Activated naive CD4-positive, alpha-beta T cell treated with anti-CD3 and anti-CD28 coated beads, Interleukin-2, amount 50 U/mL, for 24 hours (primary cell): ENCODE measurements around the gene MAPK8IP1.
A peak's percentile ranks its signal among the peaks of the same experiment; 100 is the strongest.
"Not testable (repeated sequence)": the region's sequence is repeated elsewhere in the genome, so short reads cannot be mapped to it uniquely, and the experiment has no call there.

Experiments
- H3K27ac Mint-ChIP-seq: one replicate; pipeline ENCODE4 v1.8.0; 2021; ENCODE audit warnings: mild to moderate bottlenecking, mixed read lengths
- H3K27me3 Mint-ChIP-seq: one replicate; pipeline ENCODE4 v1.8.0; 2021; ENCODE audit warnings: mixed read lengths
- H3K36me3 Mint-ChIP-seq: one replicate; pipeline ENCODE4 v1.8.0; 2021; ENCODE audit warnings: mixed read lengths
- H3K4me1 Mint-ChIP-seq: one replicate; pipeline ENCODE4 v1.8.0; 2021; ENCODE audit warnings: mixed read lengths
- H3K4me3 Mint-ChIP-seq: one replicate; pipeline ENCODE4 v1.8.0; 2021; ENCODE audit warnings: mild to moderate bottlenecking, mixed read lengths
- H3K9me3 Mint-ChIP-seq: one replicate; pipeline ENCODE4 v1.8.0; 2021; ENCODE audit warnings: mixed read lengths

The MAPK8IP1 gene

GRCh38 chr11:45895553-45896259 lies 10.3 kb downstream of the MAPK8IP1 start:
- Mint-ChIP-seq H3K27me3 (peaks cover 18% of the 10 kb centered on the region), H3K4me3 (no peak overlapping the region), H3K27ac (no peak overlapping the region), H3K4me1 (no peaks in the 10 kb centered on the region), H3K36me3 (peaks cover 2% of the 10 kb centered on the region), H3K9me3 (no peaks in the 10 kb centered on the region)

DNA sequence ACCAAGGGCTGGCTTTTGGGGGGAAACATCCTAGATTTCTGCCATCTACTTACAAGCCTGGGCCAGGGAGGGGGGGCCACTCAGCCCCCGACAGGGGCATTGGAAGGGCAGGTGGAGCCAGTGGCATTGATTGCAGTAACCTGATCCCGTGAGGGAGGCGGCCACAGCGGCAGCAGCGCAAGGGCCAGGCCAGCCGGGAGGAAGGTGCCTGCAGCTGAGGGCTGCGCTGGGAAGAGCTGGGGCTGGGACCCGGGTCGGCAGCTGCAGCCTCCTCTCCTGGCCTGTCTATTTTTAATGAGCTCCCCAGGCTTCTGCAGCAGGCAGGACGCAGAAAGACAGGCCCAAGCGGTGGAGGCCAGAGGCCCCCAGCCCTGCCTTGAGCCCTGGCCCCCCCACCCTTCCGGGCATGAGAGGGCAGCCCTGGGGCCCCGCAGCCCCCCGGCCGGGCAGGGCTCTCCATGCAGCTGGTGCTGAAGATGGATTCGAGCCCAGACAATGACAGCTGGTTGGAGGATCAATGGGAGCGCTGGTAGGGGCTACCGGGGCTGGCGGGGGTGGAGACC lies 11.1 kb downstream of the MAPK8IP1 start:
- Mint-ChIP-seq H3K4me3 (no peak overlapping the region), H3K9me3 (no peaks in the 10 kb centered on the region), H3K4me1 (no peaks in the 10 kb centered on the region), H3K27ac (no peak overlapping the region), H3K27me3 (peaks cover 19% of the 10 kb centered on the region), H3K36me3 (peaks cover 2% of the 10 kb centered on the region)

GRCh38 chr11:45897556-45897955 lies 12.1 kb downstream of the MAPK8IP1 start:
- Mint-ChIP-seq H3K9me3 (no peaks in the 10 kb centered on the region), H3K27me3 (peaks cover 19% of the 10 kb centered on the region), H3K36me3 (peaks cover 2% of the 10 kb centered on the region), H3K4me1 (no peaks in the 10 kb centered on the region), H3K27ac (no peak overlapping the region), H3K4me3 (no peak overlapping the region)

GRCh38 chr11:45899086-45899447 lies 13.6 kb downstream of the MAPK8IP1 start:
- Mint-ChIP-seq H3K36me3 (peaks cover 2% of the 10 kb centered on the region), H3K4me3 (peak overlapping the region; percentile 68), H3K9me3 (no peaks in the 10 kb centered on the region), H3K27ac (no peak overlapping the region), H3K4me1 (no peaks in the 10 kb centered on the region), H3K27me3 (peaks cover 17% of the 10 kb centered on the region)

- Mint-ChIP-seq H3K36me3 (peaks cover 2% of the 10 kb centered on the region), H3K4me1 (no peaks in the 10 kb centered on the region), H3K4me3 (peak overlapping the region; percentile 49), H3K27ac (no peak overlapping the region), H3K9me3 (no peaks in the 10 kb centered on the region), H3K27me3 (peaks cover 17% of the 10 kb centered on the region)
Measured at GRCh38 chr11:45899448-45900174, 14.2 kb downstream of the MAPK8IP1 start.

DNA sequence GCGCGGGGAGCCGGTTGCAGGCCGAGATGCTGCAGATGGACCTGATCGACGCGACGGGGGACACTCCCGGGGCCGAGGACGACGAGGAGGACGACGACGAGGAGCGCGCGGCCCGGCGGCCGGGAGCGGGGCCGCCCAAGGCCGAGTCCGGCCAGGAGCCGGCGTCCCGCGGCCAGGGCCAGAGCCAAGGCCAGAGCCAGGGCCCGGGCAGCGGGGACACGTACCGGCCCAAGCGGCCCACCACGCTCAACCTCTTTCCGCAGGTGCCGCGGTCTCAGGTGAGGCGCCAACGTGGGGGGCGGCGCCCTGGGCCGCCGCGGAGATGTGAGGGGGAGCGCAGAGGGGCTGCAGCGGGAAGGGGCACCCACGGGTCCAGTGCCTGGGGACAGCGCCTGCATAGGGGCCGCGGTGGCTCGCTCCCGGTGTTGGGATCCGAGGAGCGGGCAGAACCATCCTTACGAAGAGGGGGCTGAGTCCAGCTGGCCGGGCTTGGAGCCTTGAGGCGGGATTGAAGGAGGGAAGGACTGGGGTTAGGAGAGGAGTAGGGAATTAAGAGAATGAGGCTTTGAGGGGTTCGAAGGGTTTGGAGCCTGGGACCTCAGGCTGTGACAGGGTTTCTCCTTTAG lies 14.8 kb downstream of the MAPK8IP1 start:
- not testable (repeated sequence) for H3K9me3 Mint-ChIP-seq, H3K4me1 Mint-ChIP-seq, H3K36me3 Mint-ChIP-seq, H3K27ac Mint-ChIP-seq
- Mint-ChIP-seq H3K27me3 (peaks cover 11% of the 10 kb centered on the region), H3K4me3 (peak overlapping the region; percentile 51)

- H3K4me1 Mint-ChIP-seq = peaks cover 4% of the 10 kb centered on the region
- peak overlapping the region; percentile 51 for H3K4me3 Mint-ChIP-seq
- peaks cover 2% of the 10 kb centered on the region for H3K36me3 Mint-ChIP-seq
- no peaks in the 10 kb centered on the region for H3K9me3 Mint-ChIP-seq
- no peak overlapping the region for H3K27ac Mint-ChIP-seq
- H3K27me3 Mint-ChIP-seq = peaks cover 8% of the 10 kb centered on the region
Measured at GRCh38 chr11:45900916-45901617, 15.6 kb downstream of the MAPK8IP1 start.

- peaks cover 8% of the 10 kb centered on the region for H3K27me3 Mint-ChIP-seq
- no peak overlapping the region for H3K4me3 Mint-ChIP-seq
- no peak overlapping the region for H3K27ac Mint-ChIP-seq
Measured at GRCh38 chr11:45901626-45902025, 16.2 kb downstream of the MAPK8IP1 start.

GRCh38 chr11:45902452-45903380 lies 17.3 kb downstream of the MAPK8IP1 start:
- Mint-ChIP-seq H3K4me1 (peaks cover 11% of the 10 kb centered on the region), H3K27me3 (peaks cover 8% of the 10 kb centered on the region), H3K9me3 (no peaks in the 10 kb centered on the region), H3K36me3 (peaks cover 2% of the 10 kb centered on the region), H3K4me3 (no peak overlapping the region), H3K27ac (no peak overlapping the region)

More at GRCh38 chr11:45901626-45902025, 16.2 kb downstream of the MAPK8IP1 start:
- no peaks in the 10 kb centered on the region for H3K9me3 Mint-ChIP-seq
- H3K36me3 Mint-ChIP-seq = peaks cover 2% of the 10 kb centered on the region
- peaks cover 7% of the 10 kb centered on the region for H3K4me1 Mint-ChIP-seq

GRCh38 chr11:45904309-45904915 lies 19.0 kb downstream of the MAPK8IP1 start:
- Mint-ChIP-seq H3K4me3 (no peak overlapping the region), H3K4me1 (peaks cover 11% of the 10 kb centered on the region), H3K27ac (no peak overlapping the region), H3K36me3 (no peaks in the 10 kb centered on the region), H3K27me3 (peaks cover 4% of the 10 kb centered on the region), H3K9me3 (no peaks in the 10 kb centered on the region)

DNA sequence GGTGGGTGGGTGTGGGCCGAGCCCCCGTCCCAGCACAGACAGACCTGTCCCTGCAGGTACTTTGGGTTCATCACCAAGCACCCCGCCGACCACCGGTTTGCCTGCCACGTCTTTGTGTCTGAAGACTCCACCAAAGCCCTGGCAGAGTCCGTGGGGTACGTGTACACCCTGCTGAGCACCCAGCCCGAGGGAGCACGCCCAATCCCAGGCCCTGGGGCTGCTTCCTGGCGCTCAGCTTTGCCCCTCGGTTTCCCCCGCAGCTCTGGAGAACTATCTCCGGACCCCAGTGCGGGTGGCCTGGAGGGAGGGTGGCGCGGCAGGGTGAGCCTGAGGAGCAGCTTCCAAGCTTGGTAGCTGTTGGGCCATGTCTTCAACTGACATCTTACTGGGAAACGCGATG lies 19.6 kb downstream of the MAPK8IP1 start:
- no peak overlapping the region for H3K4me3 Mint-ChIP-seq
- peaks cover 11% of the 10 kb centered on the region for H3K4me1 Mint-ChIP-seq
- H3K27me3 Mint-ChIP-seq = peaks cover 4% of the 10 kb centered on the region
- H3K36me3 Mint-ChIP-seq = no peaks in the 10 kb centered on the region
- H3K27ac Mint-ChIP-seq = no peak overlapping the region
- no peaks in the 10 kb centered on the region for H3K9me3 Mint-ChIP-seq

- H3K4me3 Mint-ChIP-seq, H3K36me3 Mint-ChIP-seq, H3K9me3 Mint-ChIP-seq, H3K27ac Mint-ChIP-seq, H3K27me3 Mint-ChIP-seq: not testable (repeated sequence)
- peaks cover 11% of the 10 kb centered on the region for H3K4me1 Mint-ChIP-seq
Measured at GRCh38 chr11:45905576-45905975, 20.1 kb downstream of the MAPK8IP1 start.

DNA sequence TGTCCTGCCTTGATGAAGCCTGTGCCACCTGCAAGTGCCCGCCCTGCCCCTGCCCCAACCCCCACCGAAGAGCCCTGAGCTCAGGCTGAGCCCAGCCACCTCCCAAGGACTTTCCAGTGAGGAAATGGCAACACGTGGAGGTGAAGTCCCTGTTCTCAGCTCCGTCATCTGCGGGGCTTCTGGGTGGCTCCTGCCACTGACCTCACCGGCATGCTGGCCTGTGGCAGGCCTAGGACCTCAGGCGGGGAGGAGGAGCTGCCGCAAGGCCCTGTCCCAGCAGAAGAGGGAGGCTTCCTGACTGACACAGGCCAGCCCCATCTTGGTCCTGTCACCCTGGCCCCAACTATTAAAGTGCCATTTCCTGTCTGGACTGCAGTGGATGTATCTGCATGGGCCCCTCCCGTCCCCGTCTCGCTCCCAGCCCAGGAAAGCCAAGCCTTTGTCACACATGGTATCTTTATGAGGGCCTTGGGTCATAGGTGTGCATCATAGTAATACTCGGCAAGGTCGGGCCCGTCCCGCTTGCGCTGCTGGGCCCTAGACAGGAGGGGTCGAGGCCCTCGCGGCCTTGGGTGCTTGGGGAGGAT lies 20.7 kb downstream of the MAPK8IP1 start:
- H3K27ac Mint-ChIP-seq = no peak overlapping the region
- H3K9me3 Mint-ChIP-seq = no peaks in the 10 kb centered on the region
- H3K4me1 Mint-ChIP-seq = peaks cover 11% of the 10 kb centered on the region
- H3K27me3 Mint-ChIP-seq = no peaks in the 10 kb centered on the region
- H3K4me3 Mint-ChIP-seq = no peak overlapping the region
- H3K36me3 Mint-ChIP-seq = no peaks in the 10 kb centered on the region
